Progenitor cell of endocrine pancreas (in vitro differentiated cells): ENCODE results near the gene SAMM50. TPM values are rescaled to one million over a fixed set of nuclear protein-coding genes. Genes with fewer than 3 reads are reported as not detected.
"Not testable (repeated sequence)": the region's sequence is repeated elsewhere in the genome, so short reads cannot be mapped to it uniquely, and the experiment has no call there.

Experiments
- DNase-seq: peaks from one replicate; pipeline ENCODE4 v3.0.0; 2021; ENCODE audit warnings: low spot score; ENCODE audit not compliant: unreplicated experiment
- H3K27ac Mint-ChIP-seq: 2 replicates; pipeline ENCODE4 v1.8.0; 2021; ENCODE audit warnings: mild to moderate bottlenecking, moderate library complexity, mixed read lengths
- H3K27me3 Mint-ChIP-seq: 2 replicates; pipeline ENCODE4 v1.8.0; 2021; ENCODE audit warnings: mixed read lengths
- H3K36me3 Mint-ChIP-seq: 2 replicates; pipeline ENCODE4 v1.8.0; 2022; ENCODE audit warnings: mixed read lengths; ENCODE audit not compliant: insufficient read depth
- H3K4me1 Mint-ChIP-seq: 2 replicates; pipeline ENCODE4 v1.8.0; 2021; ENCODE audit warnings: low read depth, mixed read lengths
- H3K4me3 Mint-ChIP-seq: 2 replicates; pipeline ENCODE4 v1.8.0; 2021; ENCODE audit warnings: low read depth, mild to moderate bottlenecking, moderate library complexity, mixed read lengths
- H3K9me3 Mint-ChIP-seq: 2 replicates; pipeline ENCODE4 v1.8.0; 2021; ENCODE audit warnings: low read depth, mixed read lengths
- CTCF ChIP-seq: fragments of 200-600 bp; sonication (generic); IDR thresholded peaks from one replicate; pipeline ENCODE4 v1.5.0; 2021; ENCODE audit warnings: antibody characterized with exemption, mild to moderate bottlenecking; ENCODE audit not compliant: unreplicated experiment
- total RNA-seq: library from RNA; stranded (reverse); gene quantifications from 2 replicates; pipeline ENCODE4 v1.2.1, GENCODE V29; 2021

The SAMM50 gene
- total RNA-seq, 1 donor from 2014 or later, result 50.9 TPM

GRCh38 chr22:44012591-44012990, 57.3 kb downstream of the SAMM50 start:
- Mint-ChIP-seq H3K4me3 (no peak overlapping the region), H3K4me1 (no peaks in the 10 kb centered on the region), H3K27me3 (no peaks in the 10 kb centered on the region), H3K9me3 (no peaks in the 10 kb centered on the region), H3K27ac (no peak overlapping the region), H3K36me3 (no peaks in the 10 kb centered on the region)
- DNase-seq, result no peak
- TF ChIP-seq CTCF, result no peak

- no peak overlapping the region for H3K4me3 Mint-ChIP-seq
- no peaks in the 10 kb centered on the region for H3K36me3 Mint-ChIP-seq
- no peaks in the 10 kb centered on the region for H3K27me3 Mint-ChIP-seq
- no peak for TF ChIP-seq CTCF
- H3K4me1 Mint-ChIP-seq, result no peaks in the 10 kb centered on the region
- no peaks in the 10 kb centered on the region for H3K9me3 Mint-ChIP-seq
- DNase-seq, result no peak
- H3K27ac Mint-ChIP-seq, result peak overlapping the region; percentile 20
These were observed 59.0 kb downstream of the SAMM50 start for GRCh38 chr22:44014241-44014640.

- not testable (repeated sequence) for H3K27ac Mint-ChIP-seq, H3K9me3 Mint-ChIP-seq, H3K4me3 Mint-ChIP-seq, H3K4me1 Mint-ChIP-seq, H3K27me3 Mint-ChIP-seq, H3K36me3 Mint-ChIP-seq, DNase-seq
These were observed 61.3 kb downstream of the SAMM50 start for GRCh38 chr22:44016586-44016985.

- no peak for DNase-seq
- no peak for TF ChIP-seq CTCF
- peaks cover 4% of the 10 kb centered on the region for H3K27me3 Mint-ChIP-seq
- no peaks in the 10 kb centered on the region for H3K9me3 Mint-ChIP-seq
- no peak overlapping the region for H3K4me3 Mint-ChIP-seq
- H3K27ac Mint-ChIP-seq, result no peak overlapping the region
- H3K36me3 Mint-ChIP-seq, result no peaks in the 10 kb centered on the region
- H3K4me1 Mint-ChIP-seq, result peaks cover under 1% of the 10 kb centered on the region
These were observed 63.4 kb downstream of the SAMM50 start for GRCh38 chr22:44018594-44018993.

GRCh38 chr22:44019416-44019815, 64.2 kb downstream of the SAMM50 start:
- Mint-ChIP-seq H3K27ac (no peak overlapping the region), H3K4me1 (peaks cover 4% of the 10 kb centered on the region), H3K4me3 (no peak overlapping the region), H3K27me3 (peaks cover 7% of the 10 kb centered on the region), H3K9me3 (no peaks in the 10 kb centered on the region), H3K36me3 (no peaks in the 10 kb centered on the region)
- TF ChIP-seq CTCF, result no peak
- no peak for DNase-seq

- Mint-ChIP-seq H3K27me3 (peaks cover 7% of the 10 kb centered on the region), H3K9me3 (no peaks in the 10 kb centered on the region), H3K36me3 (no peaks in the 10 kb centered on the region), H3K4me3 (no peak overlapping the region), H3K27ac (no peak overlapping the region), H3K4me1 (peaks cover 4% of the 10 kb centered on the region)
- no peak for DNase-seq
- TF ChIP-seq CTCF, result no peak
These were observed 64.6 kb downstream of the SAMM50 start for GRCh38 chr22:44019846-44020245.
